GM18517 (cell line): ENCODE data around the gene ASIP.
"Not testable (repeated sequence)": the region's sequence is repeated elsewhere in the genome, so short reads cannot be mapped to it uniquely, and the experiment has no call there.

ENCODE experiments used
- ATAC-seq: cut with Tn5 transposase; IDR thresholded peaks from one replicate; pipeline ENCODE4 v1.9.1; 2021; ENCODE audit warnings: mild to moderate bottlenecking, moderate library complexity; ENCODE audit not compliant: unreplicated experiment

The ASIP gene

GRCh38 chr20:34242015-34242414 is 792 bp downstream of the ASIP start:
- ATAC-seq: not testable (repeated sequence)

- no peak for ATAC-seq
Observed at GRCh38 chr20:34242879-34243278, 1.7 kb downstream of the ASIP start.

GRCh38 chr20:34243377-34243776 is 2.2 kb downstream of the ASIP start:
- no peak for ATAC-seq

- no peak for ATAC-seq
Observed at GRCh38 chr20:34246126-34246626, 5.0 kb downstream of the ASIP start.

GRCh38 chr20:34249291-34249690 is 8.1 kb downstream of the ASIP start:
- ATAC-seq: no peak

GRCh38 chr20:34250005-34250404 is 8.8 kb downstream of the ASIP start:
- ATAC-seq: no peak

- no peak for ATAC-seq
Observed at GRCh38 chr20:34251619-34252018, 10.4 kb downstream of the ASIP start.

- ATAC-seq: not testable (repeated sequence)
Observed at GRCh38 chr20:34252431-34253086, 11.3 kb downstream of the ASIP start.

- ATAC-seq: no peak
Observed at GRCh38 chr20:34254979-34255378, 13.8 kb downstream of the ASIP start.

GRCh38 chr20:34256629-34257124 is 15.5 kb downstream of the ASIP start:
- no peak for ATAC-seq

GRCh38 chr20:34260208-34260942 is 19.2 kb downstream of the ASIP start:
- ATAC-seq: no peak

- no peak for ATAC-seq
Observed at GRCh38 chr20:34262488-34263288, 21.5 kb downstream of the ASIP start.

GRCh38 chr20:34263468-34263867 is 22.2 kb downstream of the ASIP start:
- ATAC-seq: not testable (repeated sequence)

- no peak for ATAC-seq
Observed at GRCh38 chr20:34264141-34264540, 22.9 kb downstream of the ASIP start.

GRCh38 chr20:34268145-34268544 is 26.9 kb downstream of the ASIP start:
- ATAC-seq: no peak

- ATAC-seq: no peak
Observed at GRCh38 chr20:34268851-34269636, 27.8 kb downstream of the ASIP start.

- no peak for ATAC-seq
Observed at GRCh38 chr20:34269996-34270627, 28.9 kb downstream of the ASIP start.

GRCh38 chr20:34271956-34272355 is 30.7 kb downstream of the ASIP start:
- no peak for ATAC-seq

GRCh38 chr20:34274694-34275093 is 33.5 kb downstream of the ASIP start:
- no peak for ATAC-seq

GRCh38 chr20:34281177-34281576 is 40.0 kb downstream of the ASIP start:
- no peak for ATAC-seq
